Panc1 (cell line): ENCODE data around the gene SMIM38.

ENCODE experiments used
- CTCF ChIP-seq: fragments of 450-650 bp; IDR thresholded peaks from 2 replicates; pipeline ENCODE4 v1.5.1; 2017; ENCODE audit warnings: mild to moderate bottlenecking
- POLR2AphosphoS5 ChIP-seq: IDR thresholded peaks from 2 replicates; pipeline ENCODE4 v1.6.1; 2012; ENCODE audit warnings: mild to moderate bottlenecking, low read depth, low read length, moderate library complexity
- REST ChIP-seq, 2 experiments: IDR thresholded peaks; 2 replicates each; pipeline ENCODE4 v1.6.1; 2011 to 2012; ENCODE audit warnings: low read depth in 2 of 2, control low read depth in 1 of 2, low read length in 1 of 2, mild to moderate bottlenecking in 1 of 2, moderate library complexity in 1 of 2; ENCODE audit not compliant: insufficient read depth in 1 of 2
- TCF7L2 ChIP-seq: IDR thresholded peaks from 2 replicates; pipeline ENCODE4 v1.6.1; 2011; ENCODE audit warnings: mild to moderate bottlenecking, low read depth, low read length, inconsistent platforms

GRCh38 chr11:69193629-69194028 lies 37.9 kb downstream of the SMIM38 start:
- TF ChIP-seq POLR2AphosphoS5 (no peak), CTCF (no peak), TCF7L2 (no peak), REST (IDR thresholded peaks at IDR 0.05; ENCODE audit: insufficient read depth in 1 of 2, low read depth in 2 of 2, low read length in 1 of 2) (no peak)
